BLaER1 treated with 17β-estradiol and CSF1 and Interleukin-3, amounts not matched to agents 10 nM and 100 nM (cell line): ENCODE data around the gene C11orf21.

Experiments
- H3K27ac ChIP-seq, 11 experiments: shearing (Covaris generic); formaldehyde crosslinking; 2 replicates each; pipeline ENCODE4 v1.8.1; 2022
- H3K27me3 ChIP-seq, 11 experiments: shearing (Covaris generic); formaldehyde crosslinking; 2 replicates each; pipeline ENCODE4 v1.8.1; 2022
- H3K36me3 ChIP-seq, 11 experiments: shearing (Covaris generic); formaldehyde crosslinking; 2 replicates each; pipeline ENCODE4 v1.8.1; 2022
- H3K4me1 ChIP-seq, 10 experiments: shearing (Covaris generic); formaldehyde crosslinking; 2 replicates each; pipeline ENCODE4 v1.8.1; 2022
- H3K4me2 ChIP-seq, 11 experiments: shearing (Covaris generic); formaldehyde crosslinking; 2 replicates each; pipeline ENCODE4 v1.8.1; 2022
- H3K4me3 ChIP-seq, 10 experiments: shearing (Covaris generic); formaldehyde crosslinking; 2 replicates each; pipeline ENCODE4 v1.8.1; 2022
- H3K9ac ChIP-seq, 11 experiments: shearing (Covaris generic); formaldehyde crosslinking; 2 replicates each; pipeline ENCODE4 v1.8.1; 2022
- H3K9me3 ChIP-seq, 11 experiments: shearing (Covaris generic); formaldehyde crosslinking; replicated peaks in 1 of 11; 2 replicates each; pipeline ENCODE4 v1.8.1; 2022
- H4K20me1 ChIP-seq, 11 experiments: shearing (Covaris generic); formaldehyde crosslinking; 2 replicates each; pipeline ENCODE4 v1.8.1; 2022
- Cebpa-rat ChIP-seq, 11 experiments: shearing (Covaris generic); IDR thresholded peaks; 2 replicates each; pipeline ENCODE4 v1.8.1; 2022

C11orf21 gene

GRCh38 chr11:2321311-2321683 lies 19.6 kb upstream of the C11orf21 start:
- H3K27me3 ChIP-seq = peaks cover 0 to 14% (median 0%) of the 10 kb centered on the region in 11 experiments; a peak in 2 of 22 replicates
- no peak overlapping the region for H3K9ac ChIP-seq
- 0 out of 22 replicates have a peak, but pooled peaks cover 0 to 4% (median 0%) of the 10 kb centered on the region in 11 experiments for H4K20me1 ChIP-seq
- H3K4me2 ChIP-seq = no peak overlapping the region
- H3K27ac ChIP-seq = no peak overlapping the region
- no peak overlapping the region for H3K4me3 ChIP-seq
- no peak for TF ChIP-seq Cebpa-rat (IDR thresholded peaks at IDR 0.05)
- peaks cover 0 to 38% (median 15%) of the 10 kb centered on the region in 11 experiments; a peak in 18 of 22 replicates for H3K9me3 ChIP-seq
- H3K4me1 ChIP-seq = peaks cover 3 to 29% (median 13%) of the 10 kb centered on the region in 10 experiments; a peak in 19 of 20 replicates
- H3K36me3 ChIP-seq = no peaks in the 10 kb centered on the region

- peaks cover 8 to 35% (median 18%) of the 10 kb centered on the region in 10 experiments for H3K4me1 ChIP-seq
- peaks cover 0 to 38% (median 15%) of the 10 kb centered on the region in 11 experiments; a peak in 18 of 22 replicates for H3K9me3 ChIP-seq
- H3K4me3 ChIP-seq = no peak overlapping the region
- H3K9ac ChIP-seq = no peak overlapping the region
- no peaks in the 10 kb centered on the region for H3K36me3 ChIP-seq
- TF ChIP-seq Cebpa-rat (IDR thresholded peaks at IDR 0.05) = no peak
- H3K27me3 ChIP-seq = peaks cover 0 to 17% (median 0%) of the 10 kb centered on the region in 11 experiments; a peak in 2 of 22 replicates
- peak overlapping the region in 1 of 11 experiments; percentile 18; a peak in 4 of 22 replicates for H3K4me2 ChIP-seq
- no peak overlapping the region for H3K27ac ChIP-seq
- H4K20me1 ChIP-seq = 0 out of 22 replicates have a peak, but pooled peaks cover 0 to 4% (median 0%) of the 10 kb centered on the region in 11 experiments
These were observed 19.0 kb upstream of the C11orf21 start for GRCh38 chr11:2320568-2321310.

- Histone ChIP-seq H3K9me3 (peaks cover 0 to 37% (median 15%) of the 10 kb centered on the region in 11 experiments; a peak in 17 of 22 replicates), H3K4me2 (peak overlapping the region in 1 of 11 experiments; percentile 18; a peak in 3 of 22 replicates), H3K27me3 (peaks cover 0 to 17% (median 0%) of the 10 kb centered on the region in 11 experiments; a peak in 2 of 22 replicates), H3K9ac (no peak overlapping the region), H4K20me1 (0 out of 22 replicates have a peak, but pooled peaks cover 0 to 4% (median 0%) of the 10 kb centered on the region in 11 experiments), H3K4me3 (no peak overlapping the region), H3K4me1 (peaks cover 15 to 42% (median 26%) of the 10 kb centered on the region in 10 experiments), H3K27ac (no peak overlapping the region), H3K36me3 (no peaks in the 10 kb centered on the region)
- TF ChIP-seq Cebpa-rat (IDR thresholded peaks at IDR 0.05) = no peak
These were observed 18.2 kb upstream of the C11orf21 start for GRCh38 chr11:2319791-2320472.

GRCh38 chr11:2318707-2319106 lies 17.0 kb upstream of the C11orf21 start:
- Histone ChIP-seq H3K4me3 (no peak overlapping the region), H4K20me1 (0 out of 22 replicates have a peak, but pooled peaks cover 0 to 4% (median 0%) of the 10 kb centered on the region in 11 experiments), H3K4me1 (peaks cover 27 to 54% (median 38%) of the 10 kb centered on the region in 10 experiments), H3K27me3 (peaks cover 0 to 17% (median 0%) of the 10 kb centered on the region in 11 experiments; a peak in 2 of 22 replicates), H3K36me3 (no peaks in the 10 kb centered on the region), H3K9ac (no peak overlapping the region), H3K27ac (no peak overlapping the region), H3K4me2 (no peak overlapping the region), H3K9me3 (peaks cover 0 to 28% (median 15%) of the 10 kb centered on the region in 11 experiments; a peak in 17 of 22 replicates)
- TF ChIP-seq Cebpa-rat (IDR thresholded peaks at IDR 0.05) = no peak

- peaks cover 0 to 28% (median 15%) of the 10 kb centered on the region in 11 experiments; a peak in 17 of 22 replicates for H3K9me3 ChIP-seq
- H3K4me3 ChIP-seq = no peak overlapping the region
- no peak for TF ChIP-seq Cebpa-rat (IDR thresholded peaks at IDR 0.05)
- H3K4me1 ChIP-seq = peaks cover 30 to 60% (median 43%) of the 10 kb centered on the region in 10 experiments
- H4K20me1 ChIP-seq = 0 out of 22 replicates have a peak, but pooled peaks cover 0 to 4% (median 0%) of the 10 kb centered on the region in 11 experiments
- H3K9ac ChIP-seq = no peak overlapping the region
- H3K27me3 ChIP-seq = peaks cover 0 to 17% (median 0%) of the 10 kb centered on the region in 11 experiments; a peak in 2 of 22 replicates
- H3K27ac ChIP-seq = no peak overlapping the region
- H3K4me2 ChIP-seq = no peak overlapping the region
- H3K36me3 ChIP-seq = no peaks in the 10 kb centered on the region
These were observed 16.4 kb upstream of the C11orf21 start for GRCh38 chr11:2318123-2318522.

- 0 out of 22 replicates have a peak, but pooled peaks cover 0 to 4% (median 0%) of the 10 kb centered on the region in 11 experiments for H4K20me1 ChIP-seq
- peaks cover 0 to 22% (median 11%) of the 10 kb centered on the region in 11 experiments; a peak in 17 of 22 replicates for H3K9me3 ChIP-seq
- peaks cover 35 to 61% (median 45%) of the 10 kb centered on the region in 10 experiments for H3K4me1 ChIP-seq
- H3K4me2 ChIP-seq = peak overlapping the region in 7 of 11 experiments; percentile 90 to 99 (median 96); a peak in 13 of 22 replicates
- no peaks in the 10 kb centered on the region for H3K36me3 ChIP-seq
- TF ChIP-seq Cebpa-rat (IDR thresholded peaks at IDR 0.05) = no peak
- H3K4me3 ChIP-seq = no peak overlapping the region
- H3K27me3 ChIP-seq = peaks cover 0 to 17% (median 0%) of the 10 kb centered on the region in 11 experiments; a peak in 2 of 22 replicates
- peak overlapping the region in 1 of 11 experiments; percentile 85; a peak in 1 of 22 replicates for H3K27ac ChIP-seq
- no peak overlapping the region for H3K9ac ChIP-seq
These were observed 15.8 kb upstream of the C11orf21 start for GRCh38 chr11:2317354-2318050.

- Histone ChIP-seq H3K9ac (peak overlapping the region in 3 of 11 experiments; percentile 72 to 75 (median 75); a peak in 2 of 22 replicates), H3K9me3 (peaks cover 0 to 16% (median 7%) of the 10 kb centered on the region in 11 experiments; a peak in 11 of 22 replicates), H3K4me2 (peak overlapping the region in 10 of 11 experiments; percentile 62 to 99 (median 95); a peak in 19 of 22 replicates), H3K27ac (peak overlapping the region in 3 of 11 experiments; percentile 81 to 85 (median 83); a peak in 4 of 22 replicates), H3K4me3 (no peak overlapping the region), H3K27me3 (peaks cover 0 to 17% (median 0%) of the 10 kb centered on the region in 11 experiments; a peak in 2 of 22 replicates), H4K20me1 (0 out of 22 replicates have a peak, but pooled peaks cover 0 to 4% (median 0%) of the 10 kb centered on the region in 11 experiments), H3K36me3 (no peaks in the 10 kb centered on the region), H3K4me1 (peaks cover 41 to 61% (median 50%) of the 10 kb centered on the region in 10 experiments)
- TF ChIP-seq Cebpa-rat (IDR thresholded peaks at IDR 0.05) = no peak
These were observed 15.2 kb upstream of the C11orf21 start for GRCh38 chr11:2316963-2317244.
